Measurements from ENCODE around the gene ATP8A1.
"Not testable (repeated sequence)": the region's sequence is repeated elsewhere in the genome, so short reads cannot be mapped to it uniquely, and the experiment has no call there.

Gene ATP8A1

GRCh38 chr4:42656944-42657792 lies at the start of gene ATP8A1:
Gene ATP8A1 (minus strand): TSS chr4:42657105. CDS start chr4:42656873, 232 bp downstream.
- peak; percentile 61 for DNase-seq (ENCODE audit: low read depth)

GRCh38 chr4:42706086-42706485 lies 49.2 kb upstream of the ATP8A1 start:
- TF ChIP-seq, protein P1, sequence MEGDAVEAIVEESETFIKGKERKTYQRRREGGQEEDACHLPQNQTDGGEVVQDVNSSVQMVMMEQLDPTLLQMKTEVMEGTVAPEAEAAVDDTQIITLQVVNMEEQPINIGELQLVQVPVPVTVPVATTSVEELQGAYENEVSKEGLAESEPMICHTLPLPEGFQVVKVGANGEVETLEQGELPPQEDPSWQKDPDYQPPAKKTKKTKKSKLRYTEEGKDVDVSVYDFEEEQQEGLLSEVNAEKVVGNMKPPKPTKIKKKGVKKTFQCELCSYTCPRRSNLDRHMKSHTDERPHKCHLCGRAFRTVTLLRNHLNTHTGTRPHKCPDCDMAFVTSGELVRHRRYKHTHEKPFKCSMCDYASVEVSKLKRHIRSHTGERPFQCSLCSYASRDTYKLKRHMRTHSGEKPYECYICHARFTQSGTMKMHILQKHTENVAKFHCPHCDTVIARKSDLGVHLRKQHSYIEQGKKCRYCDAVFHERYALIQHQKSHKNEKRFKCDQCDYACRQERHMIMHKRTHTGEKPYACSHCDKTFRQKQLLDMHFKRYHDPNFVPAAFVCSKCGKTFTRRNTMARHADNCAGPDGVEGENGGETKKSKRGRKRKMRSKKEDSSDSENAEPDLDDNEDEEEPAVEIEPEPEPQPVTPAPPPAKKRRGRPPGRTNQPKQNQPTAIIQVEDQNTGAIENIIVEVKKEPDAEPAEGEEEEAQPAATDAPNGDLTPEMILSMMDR (conservative IDR thresholded peaks at IDR 0.05; ENCODE audit: control insufficient read depth, insufficient read depth, low read depth, low read length): no peak
- no peak for DNase-seq (ENCODE audit: low read depth)
- no peak overlapping the region for H3K4me3 ChIP-seq (ENCODE audit: control insufficient read depth, low read depth, low read length)

More at GRCh38 chr4:42656944-42657792, at the start of gene ATP8A1:
- TF ChIP-seq, protein P1 (conservative IDR thresholded peaks at IDR 0.05; ENCODE audit: control insufficient read depth, insufficient read depth, low read depth, low read length): no peak
- H3K4me3 ChIP-seq (ENCODE audit: control insufficient read depth, low read depth, low read length): peak within 1 kb of the TSS; percentile 64

DNA sequence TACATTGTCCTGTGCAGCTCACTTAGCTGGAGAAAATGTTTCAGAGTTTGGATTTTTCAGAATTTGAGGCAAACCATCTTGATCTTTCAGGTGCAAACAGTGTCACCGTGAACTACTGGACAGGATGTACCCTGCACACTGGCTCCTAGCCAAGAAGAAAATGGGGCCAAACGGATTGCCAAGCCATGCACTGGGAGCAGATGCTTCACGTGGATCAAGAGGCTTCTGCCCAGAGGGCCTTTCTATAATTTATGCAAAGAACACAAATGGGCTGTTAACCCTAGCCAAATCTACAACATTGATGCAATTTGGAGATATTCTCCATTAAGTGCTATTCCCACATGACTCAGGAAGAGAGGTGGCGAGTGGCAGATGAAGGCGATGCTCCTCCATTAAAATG lies 46.9 kb upstream of the ATP8A1 start:
- TF ChIP-seq, protein P1 (conservative IDR thresholded peaks at IDR 0.05; ENCODE audit: control insufficient read depth, insufficient read depth, low read depth, low read length): no peak
- no peak overlapping the region for H3K4me3 ChIP-seq (ENCODE audit: control insufficient read depth, low read depth, low read length)
- no peak for DNase-seq (ENCODE audit: low read depth)

DNA sequence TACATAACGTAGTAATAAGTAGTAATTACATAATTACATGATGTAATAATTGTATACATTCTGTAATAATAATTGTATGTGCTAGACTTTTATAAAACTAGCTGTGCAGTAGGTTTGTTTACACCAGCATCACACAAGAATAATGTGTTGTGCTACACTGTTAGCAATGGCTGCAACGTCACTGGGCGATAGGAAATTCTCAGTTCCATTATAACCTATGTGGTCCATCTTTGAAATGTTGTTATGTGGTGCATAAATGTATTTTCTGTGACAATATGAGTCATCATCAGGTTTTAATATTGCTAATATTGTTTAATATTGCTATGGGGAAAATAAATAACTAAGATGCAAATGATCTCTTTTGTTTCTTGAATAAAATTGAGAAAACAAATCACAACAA lies 46.0 kb upstream of the ATP8A1 start:
- no peak overlapping the region for H3K4me3 ChIP-seq (ENCODE audit: control insufficient read depth, low read depth, low read length)
- DNase-seq (ENCODE audit: low read depth): no peak
- TF ChIP-seq, protein P1 (conservative IDR thresholded peaks at IDR 0.05; ENCODE audit: control insufficient read depth, insufficient read depth, low read depth, low read length): no peak

DNA sequence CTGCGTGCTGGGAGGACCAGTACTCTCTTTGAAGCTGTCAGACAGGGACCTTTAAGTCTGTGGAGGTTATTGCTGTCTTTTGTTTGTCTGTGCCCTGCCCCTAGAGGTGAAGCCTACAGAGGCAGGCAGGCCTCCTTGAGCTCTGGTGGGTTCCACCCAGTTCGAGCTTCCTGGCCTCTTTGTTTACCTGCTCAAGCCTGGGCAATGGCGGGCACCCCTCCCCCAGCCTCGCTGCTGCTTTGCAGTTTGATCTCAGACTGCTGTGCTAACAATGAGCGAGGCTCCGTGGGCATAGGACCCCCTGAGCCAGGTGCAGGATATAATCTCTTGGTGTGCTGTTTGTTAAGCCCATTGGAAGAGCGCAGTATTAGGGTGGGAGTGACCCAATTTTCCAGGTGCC lies 44.9 kb upstream of the ATP8A1 start:
- DNase-seq (ENCODE audit: low read depth); H3K4me3 ChIP-seq (ENCODE audit: control insufficient read depth, low read depth, low read length): not testable (repeated sequence)

- H3K4me3 ChIP-seq (ENCODE audit: control insufficient read depth, low read depth, low read length): no peak overlapping the region
- DNase-seq (ENCODE audit: low read depth): no peak
- TF ChIP-seq, protein P1 (conservative IDR thresholded peaks at IDR 0.05; ENCODE audit: control insufficient read depth, insufficient read depth, low read depth, low read length): no peak
These were observed 33.6 kb upstream of the ATP8A1 start for GRCh38 chr4:42690537-42690936.

- TF ChIP-seq, protein P1 (conservative IDR thresholded peaks at IDR 0.05; ENCODE audit: control insufficient read depth, insufficient read depth, low read depth, low read length): no peak
- no peak for DNase-seq (ENCODE audit: low read depth)
- H3K4me3 ChIP-seq (ENCODE audit: control insufficient read depth, low read depth, low read length): no peak overlapping the region
These were observed 26.5 kb upstream of the ATP8A1 start for GRCh38 chr4:42683393-42683792.
